HepG2 (cell line): ENCODE results near the gene CCDC183. TPM values are rescaled to one million over a fixed set of nuclear protein-coding genes. Genes with fewer than 3 reads are reported as not detected.

Experiments used
- CEBPG ChIP-seq: IDR thresholded peaks from 2 replicates; pipeline ENCODE4 v1.6.1; 2016
- CTCF ChIP-seq: sonication (generic); formaldehyde crosslinking; IDR thresholded peaks from 2 replicates; pipeline ENCODE4 v1.5.0; 2020; ENCODE audit warnings: mild to moderate bottlenecking, missing genetic modification reagents, moderate library complexity
- ELF3 ChIP-seq: IDR thresholded peaks from 2 replicates; pipeline ENCODE4 v1.6.1; 2016; ENCODE audit warnings: missing genetic modification reagents, missing compliant biosample characterization
- HOXA3 ChIP-seq: sonication (generic); formaldehyde crosslinking; IDR thresholded peaks from 2 replicates; pipeline ENCODE4 v1.5.0; 2020; ENCODE audit warnings: missing genetic modification reagents
- JDP2 ChIP-seq: sonication (generic); formaldehyde crosslinking; IDR thresholded peaks from 2 replicates; pipeline ENCODE4 v1.8.1; 2022; ENCODE audit warnings: missing genetic modification reagents, borderline replicate concordance
- MXD4 ChIP-seq: IDR thresholded peaks from 2 replicates; pipeline ENCODE4 v1.6.1; 2016; ENCODE audit warnings: mild to moderate bottlenecking, missing biosample characterization, missing genetic modification reagents
- NBN ChIP-seq: fragments of 450-650 bp; conservative IDR thresholded peaks from 2 replicates; pipeline ENCODE4 v1.6.1; 2017
- RORA ChIP-seq: sonication (generic); formaldehyde crosslinking; IDR thresholded peaks from 2 replicates; pipeline ENCODE4 v1.5.0; 2020; ENCODE audit warnings: mild to moderate bottlenecking, missing genetic modification reagents, moderate library complexity
- TARDBP ChIP-seq: sonication (generic); formaldehyde crosslinking; IDR thresholded peaks from 2 replicates; pipeline ENCODE4 v1.8.0; 2022; ENCODE audit warnings: mild to moderate bottlenecking, missing genetic modification reagents
- TCF7 ChIP-seq: sonication (generic); IDR thresholded peaks from 2 replicates; pipeline ENCODE4 v1.6.1; 2016; ENCODE audit warnings: antibody characterized with exemption, low read depth
- ZFP41 ChIP-seq: sonication (generic); formaldehyde crosslinking; IDR thresholded peaks from 2 replicates; pipeline ENCODE4 v1.4.0; 2020; ENCODE audit warnings: mild to moderate bottlenecking, missing genetic modification reagents, borderline replicate concordance
- ZKSCAN1 ChIP-seq: fragments of 150-350 bp; IDR thresholded peaks from 2 replicates; pipeline ENCODE4 v1.6.1; 2014; ENCODE audit warnings: low read length
- ZMAT5 ChIP-seq: sonication (generic); formaldehyde crosslinking; IDR thresholded peaks from 2 replicates; pipeline ENCODE4 v1.5.0; 2020; ENCODE audit warnings: mild to moderate bottlenecking, low read depth, missing genetic modification reagents, borderline replicate concordance
- ZNF335 ChIP-seq: sonication (generic); formaldehyde crosslinking; IDR thresholded peaks from 2 replicates; pipeline ENCODE4 v1.4.0; 2020; ENCODE audit warnings: missing genetic modification reagents
- ZNF484 ChIP-seq: sonication (generic); formaldehyde crosslinking; IDR thresholded peaks from 2 replicates; pipeline ENCODE4 v1.5.1; 2020; ENCODE audit warnings: mild to moderate bottlenecking, low read depth, missing genetic modification reagents, borderline replicate concordance
- ZNF512B ChIP-seq: sonication (generic); formaldehyde crosslinking; IDR thresholded peaks from 2 replicates; pipeline ENCODE4 v1.5.1; 2020; ENCODE audit warnings: missing genetic modification reagents, mild to moderate bottlenecking, borderline replicate concordance
- ZNF670 ChIP-seq: sonication (generic); formaldehyde crosslinking; IDR thresholded peaks from 2 replicates; pipeline ENCODE4 v1.8.0; 2022; ENCODE audit warnings: mild to moderate bottlenecking, missing genetic modification reagents, borderline replicate concordance
- ZSCAN20 ChIP-seq: sonication (generic); formaldehyde crosslinking; IDR thresholded peaks from 2 replicates; pipeline ENCODE4 v1.4.0; 2020; ENCODE audit warnings: missing genetic modification reagents, mild to moderate bottlenecking, borderline replicate concordance
- polyA plus RNA-seq, 8 experiments: library from polyadenylated mRNA; depleted of rRNA in 3 of 8; stranded (reverse) in 7 of 8; unstranded in 1 of 8; fragments of >200 nt; fragmentation: Illumina TruSeq in 4 of 8; extraction: Trizol in 4 of 8; gene quantifications; 2 replicates each; pipeline versions ENCODE4 v1.2.1 to v1.2.3, GENCODE V29; 2011 to 2016; ENCODE audit warnings: low read depth in 4 of 8, missing spikeins in 1 of 8, mixed read lengths in 1 of 8; ENCODE audit not compliant: insufficient read depth in 1 of 8
- total RNA-seq, 5 experiments: library from RNA; depleted of rRNA; stranded (reverse); fragments of >200 nt; fragmentation: Illumina TruSeq; extraction: Trizol; gene quantifications; 2 replicates each; pipeline ENCODE4 v1.2.3, GENCODE V29; 2016; ENCODE audit warnings: low read depth in 1 of 5

Gene CCDC183
- total and polyA plus RNA-seq, 2 of the 13 experiments (the other 11 are each of a cell fraction or from before 2014, with no cell fraction given), result 5.0 to 66.4 TPM

- TF ChIP-seq MXD4 (CRISPR knock-in tag) (0 out of 2 replicates have a peak, but pooled peaks have one; percentile 32), CEBPG (CRISPR knock-in tag) (no peak), ELF3 (CRISPR knock-in tag) (0 out of 2 replicates have a peak, but pooled peaks have one; percentile 46), JDP2 (no peak), ZSCAN20 (CRISPR knock-in tag) (no peak), ZNF335 (CRISPR knock-in tag) (no peak), NBN (no peak), ZNF512B (no peak), RORA (no peak), ZKSCAN1 (no peak), TCF7 (peak; percentile 76), CTCF (no peak), ZNF484 (no peak), ZNF670 (CRISPR knock-in tag) (no peak), TARDBP (CRISPR knock-in tag) (0 out of 2 replicates have a peak, but pooled peaks have one; percentile 37), HOXA3 (CRISPR knock-in tag) (no peak), ZFP41 (no peak), ZMAT5 (CRISPR knock-in tag) (no peak)
Measured at GRCh38 chr9:136789523-136789937, 6.6 kb upstream of the CCDC183 start (continued).
